Retina (tissue), 1 donor: ENCODE measurements around the gene ZDHHC3.
A peak's percentile ranks its signal among the peaks of the same experiment; 100 is the strongest.

Experiments used
- DNase-seq: peaks from one replicate; pipeline ENCODE4 v3.0.0-alpha.2; 2016

The ZDHHC3 gene

DNA sequence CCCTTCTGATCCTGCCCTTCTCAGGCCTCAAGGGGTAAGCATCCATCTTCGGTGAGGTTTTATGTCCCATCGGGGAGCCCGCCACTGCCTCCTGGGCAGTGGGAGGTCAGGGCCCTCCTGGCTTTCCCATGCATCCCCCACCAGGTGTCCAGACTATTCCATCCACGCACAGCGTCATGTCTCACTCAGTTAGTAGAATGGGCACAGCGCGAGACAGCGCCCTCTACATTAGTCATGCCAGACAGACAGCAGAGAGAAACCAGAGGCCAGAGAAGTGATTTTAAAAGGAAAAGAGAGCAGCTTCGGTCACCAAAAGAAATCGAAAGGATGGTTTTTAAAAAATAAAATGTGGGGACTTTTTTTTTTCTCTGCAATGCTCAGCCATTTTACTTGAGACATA lies 49.8 kb downstream of the ZDHHC3 start:
- no peak for DNase-seq

DNA sequence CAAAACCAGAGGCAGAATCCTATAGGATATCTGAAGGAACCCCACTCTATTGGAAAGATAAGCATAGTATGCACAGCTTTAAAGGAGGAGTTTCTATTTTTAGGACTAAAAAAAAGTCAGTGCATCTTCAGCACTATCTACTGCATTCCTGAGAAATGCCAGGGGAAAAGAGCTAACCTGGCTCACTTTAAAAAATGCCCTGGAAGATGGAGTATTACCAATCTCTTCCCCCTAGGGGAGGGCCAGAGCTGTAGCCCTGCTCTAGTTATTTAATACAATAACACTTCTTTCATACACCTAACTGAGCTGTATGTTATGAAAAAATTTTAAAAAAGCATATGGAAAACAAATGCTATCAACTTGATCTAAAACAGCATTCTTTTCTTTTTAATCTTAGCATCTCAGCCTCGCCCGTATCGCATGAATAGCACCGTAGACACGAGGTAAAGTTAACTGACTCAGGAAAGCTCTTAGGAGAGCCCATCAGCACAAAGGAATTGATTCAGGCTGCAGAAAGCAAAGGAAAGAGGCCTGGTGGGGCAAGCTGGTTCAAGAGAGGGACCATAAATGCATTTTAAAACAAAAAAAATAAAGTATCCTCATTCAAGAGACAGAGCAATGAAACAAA lies 51.4 kb downstream of the ZDHHC3 start:
- no peak for DNase-seq

DNA sequence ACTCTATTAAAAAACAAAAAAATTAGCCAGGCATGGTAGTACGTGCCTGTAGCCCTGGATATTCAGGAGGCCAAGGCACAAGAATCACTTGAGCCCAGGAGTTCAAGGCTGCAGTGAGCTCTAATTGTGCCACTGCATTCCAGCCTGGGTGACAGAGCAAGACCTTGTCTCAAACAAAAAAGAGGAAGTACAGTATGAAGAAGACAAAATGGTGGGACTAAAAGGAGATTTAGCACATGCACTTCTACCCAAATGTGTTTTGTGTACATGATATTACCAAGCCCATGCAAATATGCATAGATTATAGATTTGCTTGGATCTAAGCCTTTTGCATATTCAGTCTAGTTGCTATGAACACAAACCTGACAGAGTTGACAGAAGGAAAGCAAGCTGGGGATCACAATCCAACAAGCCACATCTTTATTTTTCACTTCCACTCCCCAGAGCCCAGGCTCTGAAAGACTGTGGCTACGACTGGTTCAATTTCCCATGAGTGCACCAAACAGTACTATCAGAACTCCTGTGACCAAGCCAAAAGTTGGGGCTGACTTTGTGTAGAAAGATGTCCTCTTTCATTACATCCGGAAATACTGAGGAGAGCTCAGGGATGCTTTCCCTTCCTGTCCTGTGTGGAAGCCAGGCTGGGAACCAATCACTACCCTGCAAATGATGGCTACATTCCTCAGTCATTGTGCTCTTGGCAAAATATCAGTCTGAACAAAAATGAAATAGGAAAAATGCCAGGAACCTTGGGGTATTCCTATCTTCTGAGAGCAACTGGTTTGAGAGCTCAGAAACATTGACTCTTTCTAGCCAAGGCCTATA lies 52.1 kb downstream of the ZDHHC3 start:
- no peak for DNase-seq

DNA sequence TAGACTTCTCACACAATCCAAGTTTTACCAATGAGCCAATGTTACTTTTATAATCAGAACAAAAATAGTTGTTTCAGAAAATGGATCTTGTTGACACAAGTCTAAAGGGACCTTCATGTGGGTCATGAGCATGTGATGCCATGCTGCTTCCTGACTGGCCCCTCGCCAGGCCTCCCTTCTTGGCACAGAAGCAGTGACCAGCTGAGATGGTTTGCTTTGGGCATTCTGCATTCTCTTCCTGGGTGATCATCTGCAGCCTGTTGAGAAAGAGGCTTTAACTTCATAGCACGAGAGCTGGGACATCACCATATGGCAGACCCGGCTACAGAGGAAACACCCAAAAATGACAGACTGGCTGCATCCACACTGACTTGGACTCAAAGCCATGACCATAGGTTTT lies 55.9 kb downstream of the ZDHHC3 start:
- DNase-seq = no peak

DNA sequence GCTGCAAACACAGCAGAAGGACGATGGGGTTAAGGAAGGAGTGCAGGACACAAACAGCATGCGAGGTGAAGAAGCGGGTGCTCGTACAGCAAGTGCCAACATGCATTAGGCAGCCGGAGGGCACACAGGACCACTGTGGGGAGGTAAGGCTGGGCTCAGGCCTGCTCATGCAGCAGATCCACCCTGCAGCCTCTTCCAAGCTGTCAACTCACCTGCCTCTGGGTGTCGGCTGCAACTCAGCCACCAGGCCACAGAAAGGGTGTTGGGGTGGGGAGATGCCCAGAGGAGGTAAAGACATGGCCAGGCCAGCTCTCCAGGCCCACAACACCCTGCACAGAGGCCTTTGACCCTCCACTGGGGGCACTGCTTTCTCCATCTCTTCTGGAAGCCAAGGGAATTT lies 57.4 kb downstream of the ZDHHC3 start:
- DNase-seq = no peak

DNA sequence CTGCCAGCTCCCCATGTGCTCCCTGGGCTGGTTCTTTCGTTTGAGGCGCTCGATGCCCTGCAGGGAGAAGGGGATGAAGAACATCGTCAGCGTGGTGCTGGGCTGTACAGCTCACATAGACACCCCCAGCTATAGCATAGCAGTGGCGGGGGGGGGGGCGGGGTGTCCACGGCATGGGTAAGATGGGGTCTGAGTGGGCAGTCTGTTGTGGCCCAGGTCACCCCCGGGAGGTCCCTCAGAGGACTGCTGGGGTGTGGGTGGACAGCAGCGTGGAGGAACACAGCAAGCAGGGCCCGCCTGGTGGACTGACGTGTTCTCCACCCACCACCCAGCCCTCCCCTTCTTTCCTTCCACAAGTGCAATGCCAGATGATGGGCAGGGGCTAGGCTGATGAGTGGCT lies 57.9 kb downstream of the ZDHHC3 start:
- no peak for DNase-seq

DNA sequence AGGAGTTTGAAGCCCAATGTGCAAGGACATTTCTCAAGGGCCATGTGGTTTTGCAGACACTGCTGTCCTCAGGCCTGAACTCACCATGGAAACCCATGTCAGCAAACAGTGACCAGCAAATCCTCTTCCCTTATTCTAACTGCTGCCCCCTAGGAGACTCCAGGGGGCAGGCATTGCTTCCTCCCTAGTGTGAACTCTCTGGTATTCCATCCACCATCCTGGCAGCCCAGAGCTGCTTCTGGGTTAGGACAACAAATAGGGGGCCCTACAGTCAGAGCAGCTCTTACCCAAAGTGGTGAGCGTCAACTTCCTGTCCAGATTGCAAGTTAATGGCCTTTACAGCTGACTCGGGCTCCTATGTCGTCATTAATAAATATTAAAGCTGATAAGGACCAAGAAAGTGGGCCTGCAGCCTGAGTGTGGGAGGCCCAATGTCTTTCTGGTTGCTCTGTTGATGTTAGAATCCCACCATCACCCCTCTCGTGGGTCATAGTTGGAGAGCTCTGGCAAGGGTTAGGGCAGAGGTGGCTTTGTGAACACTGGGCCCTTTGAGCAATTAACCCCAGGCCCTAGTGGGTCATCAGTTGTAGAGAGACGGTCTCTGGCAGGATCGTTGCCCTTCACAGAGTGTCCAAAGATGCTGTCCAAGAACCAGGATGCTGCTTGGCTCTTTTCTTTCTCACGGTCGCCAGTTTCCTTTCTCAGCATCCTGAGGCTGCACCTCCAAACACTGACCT lies 60.1 kb downstream of the ZDHHC3 start:
- no peak for DNase-seq

DNA sequence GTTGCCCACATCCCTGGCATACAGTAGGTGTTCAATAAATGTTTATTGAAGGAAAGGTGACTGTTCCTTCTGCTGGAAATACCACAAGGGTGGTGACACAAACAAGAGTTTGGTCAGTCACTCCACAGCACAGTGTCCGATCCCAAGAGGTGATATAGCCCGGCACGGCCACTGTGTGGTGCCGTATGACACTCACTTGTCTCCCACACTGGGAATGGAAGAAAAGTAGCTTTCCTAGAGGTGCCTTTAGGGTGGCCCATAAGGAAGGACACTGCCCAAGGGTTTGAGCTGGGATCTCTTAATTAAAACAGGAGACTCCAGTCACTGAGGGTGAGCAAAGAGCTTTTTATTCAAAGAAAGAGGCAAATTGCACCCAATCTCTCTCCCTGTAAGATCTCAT lies 61.0 kb downstream of the ZDHHC3 start:
- no peak for DNase-seq

DNA sequence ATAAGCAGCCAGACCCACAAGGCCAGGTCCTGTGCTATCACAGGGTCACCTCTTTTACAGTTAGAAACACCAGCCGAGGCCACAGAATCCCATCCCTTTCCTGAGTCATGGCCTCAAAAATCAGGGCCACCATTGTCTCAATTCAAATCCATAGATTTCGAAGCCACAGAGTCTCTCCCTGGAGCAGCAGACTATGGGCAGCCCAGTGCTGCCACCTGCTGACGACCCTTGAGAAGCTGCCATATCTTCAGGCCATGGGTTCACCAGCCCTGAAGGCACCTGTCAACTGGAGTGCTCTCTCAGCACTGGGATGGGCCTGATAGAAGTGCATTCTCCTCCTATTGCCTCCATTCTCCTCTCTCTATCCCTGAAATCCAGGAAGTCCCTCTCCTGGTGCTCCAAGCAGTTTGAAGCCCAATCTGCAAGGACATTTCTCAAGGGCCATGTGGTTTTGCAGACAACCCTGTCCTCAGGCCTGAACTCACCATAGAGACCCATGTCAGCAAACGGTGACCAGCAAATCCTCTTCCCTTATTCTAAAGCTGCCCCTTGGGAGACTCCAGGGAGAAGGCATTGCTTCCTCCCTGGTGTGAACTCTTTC lies 62.0 kb downstream of the ZDHHC3 start:
- DNase-seq = peak; percentile 73

DNA sequence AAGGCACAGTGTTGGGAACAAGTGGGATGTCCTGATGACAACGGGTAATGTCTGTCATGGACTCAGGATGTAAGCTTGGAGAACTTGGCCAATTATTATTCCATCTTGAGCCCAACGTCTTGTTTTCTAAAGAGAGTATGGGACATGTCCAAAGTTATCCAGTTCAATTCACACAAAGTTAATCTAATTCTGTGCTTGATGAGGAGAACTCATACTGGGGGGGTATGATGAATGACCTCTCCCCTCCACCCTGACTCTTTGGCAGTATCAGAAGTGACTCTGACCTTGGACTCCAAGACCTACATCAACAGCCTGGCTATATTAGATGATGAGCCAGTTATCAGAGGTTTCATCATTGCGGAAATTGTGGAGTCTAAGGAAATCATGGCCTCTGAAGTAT lies 65.3 kb downstream of the ZDHHC3 start:
- no peak for DNase-seq

DNA sequence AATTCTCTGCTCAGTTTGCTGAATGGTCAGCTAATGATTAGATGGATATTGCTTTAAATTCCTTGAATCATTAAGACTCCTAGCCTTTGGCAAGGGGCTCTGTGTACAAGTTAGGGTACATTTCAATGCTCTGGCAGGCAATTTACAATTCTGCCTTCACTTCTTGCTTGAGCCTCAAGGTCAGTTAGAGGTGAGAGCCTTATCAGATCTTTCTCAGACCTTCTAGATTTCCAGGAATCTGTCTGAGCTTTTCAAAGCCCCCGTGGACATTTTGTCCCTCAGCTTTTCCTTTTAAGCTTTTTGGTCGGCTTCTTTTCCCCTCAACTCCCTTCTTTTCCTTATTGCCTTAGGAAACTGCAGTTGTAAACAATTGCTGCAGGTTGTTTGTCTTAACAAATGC lies 66.9 kb downstream of the ZDHHC3 start:
- no peak for DNase-seq

DNA sequence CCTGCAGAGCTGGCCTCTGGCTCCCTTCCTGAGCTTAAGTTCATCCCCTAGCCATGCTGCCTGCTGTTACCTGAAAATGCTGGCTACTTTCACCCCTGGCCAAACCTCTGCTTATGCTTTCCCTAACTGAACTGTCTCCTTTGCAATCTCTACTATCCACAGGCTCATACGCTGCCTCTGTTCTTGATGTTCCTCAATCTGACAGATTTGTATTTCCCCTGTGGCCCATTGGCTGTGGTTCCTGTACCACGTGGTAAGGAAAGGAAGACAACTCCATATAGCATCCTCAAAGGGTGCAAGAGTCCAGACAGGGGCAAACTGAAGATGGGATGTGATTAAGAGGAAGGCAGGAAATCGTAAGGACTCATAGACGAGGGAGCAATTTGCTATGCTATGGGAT lies 68.4 kb downstream of the ZDHHC3 start:
- DNase-seq = peak; percentile 28

DNA sequence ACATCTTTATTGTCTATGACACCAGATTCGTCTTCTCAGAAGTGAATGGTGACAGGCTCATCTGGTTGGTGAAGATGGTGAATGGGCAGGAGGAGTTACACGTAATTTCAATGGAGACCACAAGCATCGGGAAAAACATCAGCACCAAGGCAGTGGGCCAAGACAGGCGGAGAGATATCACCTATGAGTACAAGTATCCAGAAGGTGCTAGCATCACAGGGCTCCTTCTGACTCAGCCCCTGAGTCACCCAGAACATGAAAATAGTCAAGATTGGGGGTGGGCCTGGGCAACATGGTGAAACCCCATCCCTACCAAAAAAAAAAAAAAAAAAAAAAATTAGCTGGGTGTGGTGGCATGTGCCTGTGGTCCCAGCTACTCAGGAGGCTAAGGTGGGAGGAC lies 69.0 kb downstream of the ZDHHC3 start:
- no peak for DNase-seq

DNA sequence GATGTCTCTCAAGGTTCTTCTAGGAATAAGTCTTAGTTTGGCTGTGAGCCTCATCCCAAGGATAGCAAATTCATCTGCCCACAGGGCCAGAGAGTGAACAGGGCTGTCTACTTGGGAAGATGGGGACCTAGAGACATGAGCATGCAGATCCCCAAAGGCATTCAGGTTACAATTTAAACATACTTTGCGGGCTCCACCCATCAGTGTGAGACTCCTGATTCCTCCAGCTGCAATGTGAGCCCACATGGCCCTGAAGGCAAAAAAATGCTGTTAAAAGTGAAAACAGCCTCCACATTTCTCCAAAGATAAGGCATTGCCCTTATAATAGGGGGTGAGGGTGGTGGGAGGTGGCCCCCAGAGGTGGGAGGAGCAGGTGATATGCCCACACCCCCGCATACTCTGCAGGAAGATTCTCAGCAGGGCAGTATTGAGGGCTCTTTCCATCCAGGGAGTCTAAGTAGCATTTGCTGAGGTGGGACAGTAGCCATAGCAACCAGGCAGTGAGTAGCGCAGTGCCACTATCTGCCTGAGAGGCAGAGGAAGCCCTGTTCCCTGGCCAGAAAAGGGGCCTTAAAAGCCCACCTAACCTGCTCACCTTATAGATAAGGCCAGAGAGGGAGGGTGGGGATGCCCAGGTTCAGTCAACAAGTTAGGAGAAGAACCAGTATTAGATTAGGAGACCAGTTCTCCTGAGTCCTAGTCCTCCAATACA lies 70.4 kb downstream of the ZDHHC3 start:
- no peak for DNase-seq

DNA sequence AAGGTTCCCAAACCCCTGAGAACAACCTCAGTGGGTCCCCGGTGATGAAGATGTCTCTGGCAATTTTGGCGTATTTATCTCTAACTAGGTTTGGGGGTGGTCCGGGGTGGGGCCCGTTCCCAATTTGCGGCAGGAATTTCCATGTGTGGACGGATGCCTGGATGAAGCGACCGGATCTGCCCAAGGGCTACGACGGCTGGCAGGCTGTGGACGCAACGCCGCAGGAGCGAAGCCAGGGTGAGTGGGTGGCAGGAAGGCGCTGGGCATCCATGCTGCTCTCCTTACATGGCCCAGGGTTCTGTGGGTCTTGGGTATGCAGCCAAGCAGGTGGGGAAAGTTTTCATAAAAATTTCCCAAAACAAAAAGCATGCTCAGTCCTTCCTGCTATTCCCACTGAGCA lies 72.2 kb downstream of the ZDHHC3 start:
- DNase-seq = no peak

DNA sequence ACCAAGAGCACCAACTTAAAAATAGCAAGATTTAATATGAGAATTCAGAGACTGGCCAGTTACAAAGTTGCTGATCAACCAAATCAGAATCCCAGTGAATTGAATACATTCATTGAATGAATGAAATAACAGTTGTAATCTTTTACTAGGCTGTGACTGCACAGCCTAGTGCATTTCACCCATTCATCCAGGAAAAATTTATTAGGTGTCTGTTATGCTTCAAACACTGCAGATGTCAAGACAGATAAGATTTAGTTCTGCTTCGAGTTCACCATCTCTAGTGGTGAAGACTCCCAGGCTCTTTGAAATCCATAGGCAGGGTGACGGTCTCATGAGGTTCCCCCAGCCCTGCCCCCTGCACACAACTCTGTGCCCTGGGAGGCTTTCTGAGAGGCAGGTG lies 72.7 kb downstream of the ZDHHC3 start:
- DNase-seq = no peak

DNA sequence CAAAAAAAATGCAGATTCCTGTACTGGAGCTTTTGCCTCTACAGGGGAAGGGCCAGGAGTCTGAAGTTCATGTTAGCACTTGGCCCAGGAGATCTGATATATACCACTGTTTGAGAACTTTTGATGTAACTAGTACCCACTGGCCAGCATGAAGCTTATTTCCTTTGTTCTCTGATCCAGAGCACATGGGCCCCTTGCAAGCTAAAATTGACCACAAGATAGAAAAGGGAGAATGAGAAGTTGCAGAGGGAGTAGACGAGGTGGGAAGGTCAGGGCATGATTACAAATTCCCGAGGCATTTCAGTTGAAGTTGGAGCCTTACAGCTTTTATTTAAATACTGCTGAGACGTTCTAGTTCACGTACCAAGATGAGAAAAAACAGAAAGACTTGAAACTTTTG lies 73.3 kb downstream of the ZDHHC3 start:
- DNase-seq = no peak

DNA sequence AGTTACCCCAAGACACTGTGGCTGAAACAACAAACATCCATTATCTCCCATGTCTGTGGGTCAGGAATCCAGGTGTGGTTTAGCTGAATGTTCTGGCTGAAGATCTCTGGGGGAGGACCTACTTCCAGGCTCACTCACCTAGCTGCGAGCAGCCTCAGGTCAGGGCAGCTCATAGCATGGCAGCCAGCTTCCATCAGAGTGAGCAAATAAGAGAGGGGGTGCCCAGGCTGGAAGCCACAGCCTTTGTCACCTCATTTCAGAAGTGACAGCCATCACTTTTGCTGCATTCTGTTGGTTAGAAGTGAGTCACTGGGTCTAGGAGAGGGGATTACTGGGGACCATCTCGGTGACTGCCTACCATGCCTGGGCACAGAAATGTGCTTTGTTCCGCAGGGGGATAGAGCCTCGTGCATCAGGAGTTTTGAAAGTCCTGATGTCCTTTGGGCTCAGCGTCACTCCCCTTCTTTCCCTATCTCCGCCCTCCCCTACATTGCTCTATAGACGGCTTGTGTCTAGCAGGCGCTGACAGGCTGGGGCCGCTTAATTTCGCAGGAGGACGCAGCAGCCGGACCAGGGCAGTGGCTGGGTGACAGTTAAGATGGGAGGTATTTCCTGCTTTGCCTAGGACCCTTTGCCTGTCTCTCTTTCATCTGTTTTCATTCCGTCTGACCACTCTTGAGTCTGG lies 76.1 kb downstream of the ZDHHC3 start:
- peak; percentile 18 for DNase-seq

DNA sequence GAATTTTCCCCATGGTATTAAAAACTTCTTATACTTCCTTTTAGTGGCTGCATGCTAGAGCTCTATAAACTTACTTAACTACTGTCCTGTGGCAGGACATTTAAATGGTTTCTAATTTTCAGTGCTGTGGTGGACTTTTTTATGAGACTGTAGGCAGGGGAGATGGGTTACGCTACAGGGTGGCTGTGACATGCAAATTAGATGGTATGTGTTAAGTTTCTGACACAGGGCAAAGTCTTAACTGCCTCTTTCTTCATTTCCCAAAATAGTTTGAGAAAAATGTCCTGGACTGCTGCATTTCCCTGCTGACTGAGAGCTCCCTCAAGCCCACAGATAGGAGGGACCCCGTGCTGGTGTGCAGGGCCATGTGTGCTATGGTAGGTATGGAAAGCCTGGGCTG lies 79.5 kb downstream of the ZDHHC3 start:
- DNase-seq = no peak

DNA sequence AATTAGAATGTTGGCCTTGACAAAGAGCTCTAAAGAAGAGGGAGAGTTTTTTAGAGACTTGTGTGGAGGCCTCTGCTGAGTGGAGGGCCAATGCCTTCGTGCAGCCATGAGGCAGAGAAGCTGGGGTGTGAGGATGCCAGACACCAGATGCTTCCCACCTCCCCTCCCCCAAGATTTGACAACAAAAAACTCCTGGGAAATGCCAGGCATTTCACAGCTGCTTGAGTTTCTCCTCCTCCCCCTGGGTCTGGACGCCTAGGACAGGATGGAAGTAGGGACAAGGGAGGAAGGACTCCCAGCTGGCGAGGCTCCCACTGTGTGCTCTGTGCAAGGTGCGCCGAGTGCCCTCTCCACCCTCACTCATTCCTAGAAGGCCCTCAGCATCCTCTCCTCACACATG lies 81.5 kb downstream of the ZDHHC3 start:
- peak; percentile 13 for DNase-seq

DNA sequence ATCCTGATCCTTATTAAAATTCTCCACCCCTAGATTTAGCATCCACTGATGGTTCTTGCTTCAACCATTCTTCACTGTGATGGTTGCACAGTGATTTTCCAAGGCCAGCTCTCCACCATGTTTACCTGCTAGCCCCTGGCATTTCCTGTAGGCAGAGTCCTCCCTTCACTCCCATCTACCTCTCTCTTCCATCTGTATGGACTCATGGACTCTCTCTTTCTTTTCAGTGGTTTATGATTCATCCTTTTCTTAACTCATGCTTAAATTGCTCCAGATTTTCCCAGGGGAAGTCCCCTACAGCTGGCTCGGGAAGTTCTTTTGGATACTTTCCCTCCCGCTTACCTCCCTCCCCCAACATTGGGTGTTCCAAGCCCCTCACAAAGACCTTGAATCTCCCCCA lies 82.9 kb downstream of the ZDHHC3 start:
- no peak for DNase-seq

DNA sequence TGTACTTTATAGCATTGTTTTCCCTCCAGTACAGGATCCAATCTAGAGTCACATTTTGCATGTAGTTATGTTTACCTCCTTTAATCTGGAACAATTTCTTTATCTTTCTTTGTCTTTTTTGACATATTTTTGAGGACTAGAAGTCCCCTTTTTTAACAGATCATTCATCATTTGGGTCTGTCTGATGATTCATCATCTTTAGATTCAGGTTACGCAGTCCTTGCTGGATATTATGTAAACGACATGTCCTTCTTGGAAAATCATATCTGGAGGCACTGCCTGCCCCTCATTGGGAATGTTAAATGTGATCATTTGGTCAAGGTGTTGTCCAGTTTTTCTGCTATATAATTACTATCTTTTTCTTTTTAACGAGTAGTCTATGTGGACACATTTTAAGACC lies 83.3 kb downstream of the ZDHHC3 start:
- no peak for DNase-seq
